Inflammatory macrophage (primary cell): ENCODE data around the gene TTC14.

Experiments
- DNase-seq, 2 donors: peaks; one replicate each; pipeline ENCODE4 v3.0.0-alpha.2; 2020 to 2022

TTC14 gene

GRCh38 chr3:180631317-180631716 is 29.4 kb downstream of the TTC14 start:
- DNase-seq, result no peak

GRCh38 chr3:180633722-180634121 is 31.8 kb downstream of the TTC14 start:
- no peak for DNase-seq

- DNase-seq, result no peak
These were observed 39.0 kb downstream of the TTC14 start for GRCh38 chr3:180640987-180641386.

- DNase-seq, result no peak
These were observed 44.3 kb downstream of the TTC14 start for GRCh38 chr3:180646187-180646790.

GRCh38 chr3:180656406-180656805 is 54.4 kb downstream of the TTC14 start:
- no peak for DNase-seq

GRCh38 chr3:180657094-180657493 is 55.1 kb downstream of the TTC14 start:
- no peak for DNase-seq
